Caco-2 (cell line): ENCODE measurements around the gene ZNF525. TPM values are rescaled to one million over a fixed set of nuclear protein-coding genes. Genes with fewer than 3 reads are reported as not detected.
"Not testable (repeated sequence)": the region's sequence is repeated elsewhere in the genome, so short reads cannot be mapped to it uniquely, and the experiment has no call there.

Source experiments
- BruUV-seq: library from RNA; stranded (reverse); fragments of 400-500 nt; replicated peaks from 2 replicates; lab custom pipeline; 2021; lab: Mats Ljungman, UMichigan
- CTCF ChIA-PET: fragments of 300-600 bp; sonication (Branson Sonifier 250); formaldehyde crosslinking; loops from one replicate; lab custom pipeline; 2022; ENCODE audit warnings: antibody characterized with exemption; lab: Charles Lee
- POLR2A ChIA-PET: fragments of 300-600 bp; sonication (Branson Sonifier 250); formaldehyde crosslinking; loops from one replicate; lab custom pipeline; 2022; ENCODE audit warnings: antibody characterized with exemption; lab: Charles Lee
- DNase-seq, 2 experiments: peaks; one replicate each; pipeline versions ENCODE4 v3.0.0 to v3.0.0-alpha.2; 2020 to 2022
- H3K27me3 ChIP-seq: replicated peaks from 2 replicates; pipeline ENCODE4 v1.6.0; 2011; ENCODE audit warnings: low read length; ENCODE audit not compliant: control insufficient read depth, insufficient read depth
- H3K36me3 ChIP-seq: 2 replicates; pipeline ENCODE4 v1.5.1; 2011; ENCODE audit warnings: low read length; ENCODE audit not compliant: control insufficient read depth, insufficient read depth
- H3K4me1 ChIP-seq: fragments of 250-450 bp; sonication (Bioruptor Pico); 2 replicates; pipeline ENCODE4 v1.5.1; 2020; ENCODE audit warnings: mild to moderate bottlenecking
- H3K4me3 ChIP-seq: 2 replicates; pipeline ENCODE4 v1.5.1; 2011; ENCODE audit warnings: low read depth, mild to moderate bottlenecking, control low read depth, low read length
- H3K9me3 ChIP-seq: fragments of 250-450 bp; sonication (Bioruptor Pico); 2 replicates; pipeline ENCODE4 v1.5.1; 2020; ENCODE audit warnings: mild to moderate bottlenecking, moderate library complexity
- H3K27ac Mint-ChIP-seq: one replicate; pipeline ENCODE4 v1.8.0; 2022; ENCODE audit warnings: mixed read lengths; ENCODE audit not compliant: unreplicated experiment
- H3K27me3 Mint-ChIP-seq: one replicate; pipeline ENCODE4 v1.8.0; 2022; ENCODE audit warnings: mixed read lengths; ENCODE audit not compliant: insufficient read depth, unreplicated experiment
- H3K36me3 Mint-ChIP-seq: one replicate; pipeline ENCODE4 v1.8.0; 2022; ENCODE audit warnings: mild to moderate bottlenecking, mixed read lengths; ENCODE audit not compliant: insufficient read depth, unreplicated experiment
- H3K4me1 Mint-ChIP-seq: one replicate; pipeline ENCODE4 v1.8.0; 2022; ENCODE audit warnings: low read depth, mixed read lengths; ENCODE audit not compliant: unreplicated experiment
- H3K4me3 Mint-ChIP-seq: one replicate; pipeline ENCODE4 v1.8.0; 2022; ENCODE audit warnings: mild to moderate bottlenecking, moderate library complexity, mixed read lengths; ENCODE audit not compliant: unreplicated experiment
- H3K9me3 Mint-ChIP-seq: one replicate; pipeline ENCODE4 v1.8.0; 2022; ENCODE audit warnings: mixed read lengths; ENCODE audit not compliant: unreplicated experiment
- CTCF ChIP-seq, 2 experiments: fragments of 200-600 bp in 1 of 2; IDR thresholded peaks; 1 replicate in 1 of 2; 2 replicates in 1 of 2; pipeline versions ENCODE4 v1.5.1 to v1.8.0; 2011 to 2022; ENCODE audit warnings: antibody characterized with exemption in 1 of 2, control low read depth in 1 of 2, inconsistent platforms in 1 of 2, low read depth in 1 of 2, low read length in 1 of 2, mild to moderate bottlenecking in 1 of 2, moderate library complexity in 1 of 2; ENCODE audit not compliant: insufficient read depth in 1 of 2, severe bottlenecking in 1 of 2, unreplicated experiment in 1 of 2
- intact Hi-C: fragments of 100-400 bp; cut with micrococcal nuclease; formaldehyde crosslinking; loops from one replicate; pipeline ENCODE4 v1.10.0; 2022; ENCODE audit not compliant: unreplicated experiment
- total RNA-seq: library from RNA; stranded (reverse); gene quantifications from 2 replicates; pipeline ENCODE4 v1.2.3, GENCODE V29; 2022

Gene ZNF525
- total RNA-seq, 1 experiment from 2014 or later, result 15.0 TPM

DNA sequence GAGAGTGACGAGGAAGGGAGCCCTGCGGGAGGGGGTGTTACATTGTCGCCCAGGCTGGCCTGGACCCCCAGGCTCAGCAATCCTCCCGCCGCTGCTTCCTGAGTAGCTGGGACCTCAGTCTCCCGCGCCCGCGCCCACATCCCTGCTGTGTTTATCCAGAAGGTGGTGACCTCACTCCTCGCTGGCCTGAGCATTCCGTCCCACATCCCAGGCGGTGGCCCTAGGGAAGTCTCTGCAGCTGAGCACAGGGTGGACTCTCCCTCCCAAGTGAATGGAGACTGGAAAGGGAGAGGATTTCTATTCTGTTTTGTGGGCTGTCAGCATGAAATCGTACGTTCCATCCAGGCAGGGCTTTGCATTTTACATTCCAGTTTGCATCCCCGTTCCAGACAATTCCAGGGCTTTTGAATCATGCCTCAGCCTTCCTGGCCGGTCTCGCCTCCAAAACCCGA is 29.0 kb downstream of the ZNF525 start:
- CTCF ChIA-PET, result interaction anchor here (0.6 kb wide), 1 partner anchor 672 kb away, joined by 5 read pairs; no protein-coding TSS in a partner anchor
- BruUV-seq, result no TSS peak

GRCh38 chr19:53394974-53395839 is 29.7 kb downstream of the ZNF525 start, which contains the start of gene ZNF765:
TSS of gene ZNF765 (plus strand) at chr19:53395149. CDS start at chr19:53398016, 2,867 bp downstream.
- TF ChIP-seq CTCF (IDR thresholded peaks at IDR 0.05; ENCODE audit: insufficient read depth in 1 of 2, low read depth in 1 of 2, low read length in 1 of 2, severe bottlenecking in 1 of 2, unreplicated experiment in 1 of 2), result peak; percentile 58 to 76
- peak; percentile 93 to 96 for DNase-seq
- Histone ChIP-seq H3K9me3 (peaks cover 20% of the 10 kb centered on the region), H3K27me3 (no peaks in the 10 kb centered on the region), H3K4me3 (peak within 1 kb of the TSS; percentile 83), H3K4me1 (peaks cover 8% of the 10 kb centered on the region), H3K36me3 (peaks cover 3% of the 10 kb centered on the region)
- peaks cover 40% of the 10 kb centered on the region for H3K36me3 Mint-ChIP-seq
- intact Hi-C loops, result loop anchor here (1.0 to 2.0 kb wide), 2 partner anchors 36 to 62 kb away; partner anchors contain the start of genes ZNF761 and ZNF845
- ChIA-PET POLR2A (interaction anchor here (0.6 to 0.7 kb wide), 3 partner anchors 80 to 497 kb away, joined by 3 read pairs; no protein-coding TSS in a partner anchor), CTCF (interaction anchor here (0.6 kb wide), 1 partner anchor 673 kb away, joined by 5 read pairs; no protein-coding TSS in a partner anchor)
- peaks cover 19% of the 10 kb centered on the region for H3K4me1 Mint-ChIP-seq
- peaks cover 5% of the 10 kb centered on the region for H3K9me3 Mint-ChIP-seq
- BruUV-seq, result TSS peak; percentile 51
- H3K27ac Mint-ChIP-seq, result peak within 1 kb of the TSS; percentile 65
- H3K27me3 Mint-ChIP-seq, result no peaks in the 10 kb centered on the region
- peak within 1 kb of the TSS; percentile 77 for H3K4me3 Mint-ChIP-seq

More for the DNA sequence above, 29.0 kb downstream of the ZNF525 start:
- no peaks in the 10 kb centered on the region for H3K27me3 Mint-ChIP-seq
- DNase-seq, result peak in 1 of 2 experiments; percentile 52
- Histone ChIP-seq H3K27me3 (no peaks in the 10 kb centered on the region), H3K36me3 (peaks cover 2% of the 10 kb centered on the region; the same call in 1 of the 2 replicates), H3K9me3 (peaks cover 19% of the 10 kb centered on the region), H3K4me3 (peak overlapping the region; percentile 83), H3K4me1 (peaks cover 8% of the 10 kb centered on the region)
- no peaks in the 10 kb centered on the region for H3K9me3 Mint-ChIP-seq
- H3K4me3 Mint-ChIP-seq, result peak overlapping the region; percentile 77
- H3K27ac Mint-ChIP-seq, result peak overlapping the region; percentile 65
- peaks cover 38% of the 10 kb centered on the region for H3K36me3 Mint-ChIP-seq
- intact Hi-C loops, result loop anchor here (2.0 kb wide), 1 partner anchor 62 kb away; the partner anchor contains the start of gene ZNF845
- POLR2A ChIA-PET, result interaction anchor here (0.6 kb wide), 2 partner anchors 80 to 126 kb away, joined by 3 read pairs; no protein-coding TSS in a partner anchor
- no peak for TF ChIP-seq CTCF (IDR thresholded peaks at IDR 0.05; ENCODE audit: insufficient read depth in 1 of 2, low read depth in 1 of 2, low read length in 1 of 2, severe bottlenecking in 1 of 2, unreplicated experiment in 1 of 2)
- H3K4me1 Mint-ChIP-seq, result peaks cover 19% of the 10 kb centered on the region

GRCh38 chr19:53395840-53396524 is 30.5 kb downstream of the ZNF525 start:
- H3K9me3 ChIP-seq, result peaks cover 13% of the 10 kb centered on the region

More at GRCh38 chr19:53395840-53396524, 30.5 kb downstream of the ZNF525 start:
- H3K4me3 ChIP-seq, result peak overlapping the region; percentile 83
- intact Hi-C loops, result loop anchor here (1.0 to 2.0 kb wide), 2 partner anchors 35 to 63 kb away; partner anchors contain the start of genes ZNF761 and ZNF845
- ChIA-PET CTCF (interaction anchor here (1.3 kb wide), 1 partner anchor 36 kb away, joined by 4 read pairs; the partner anchor contains the start of gene ZNF761), POLR2A (interaction anchor here (0.6 to 0.7 kb wide), 2 partner anchors 23 to 498 kb away, joined by 3 read pairs; no protein-coding TSS in a partner anchor)
- peaks cover 12% of the 10 kb centered on the region for H3K9me3 Mint-ChIP-seq
- H3K27ac Mint-ChIP-seq, result peak overlapping the region; percentile 65
- not testable (repeated sequence) for H3K27me3 Mint-ChIP-seq, H3K36me3 ChIP-seq, H3K4me1 ChIP-seq, BruUV-seq, DNase-seq, H3K27me3 ChIP-seq
- peaks cover 48% of the 10 kb centered on the region for H3K36me3 Mint-ChIP-seq
- H3K4me1 Mint-ChIP-seq, result peaks cover 19% of the 10 kb centered on the region
- peak overlapping the region; percentile 77 for H3K4me3 Mint-ChIP-seq
